GM12872 (cell line): Measurements from ENCODE around the gene GNL3L.

Experiments
- CTCF ChIP-seq: IDR thresholded peaks from 3 replicates; pipeline ENCODE4 v1.5.1; 2011; ENCODE audit warnings: low read depth, mild to moderate bottlenecking, low read length, moderate library complexity; ENCODE audit not compliant: insufficient read depth

Gene GNL3L

GRCh38 chrX:54597728-54598127 lies 67.7 kb downstream of the GNL3L start:
- TF ChIP-seq CTCF, result no peak

GRCh38 chrX:54602563-54602962 lies 72.5 kb downstream of the GNL3L start:
- no peak for TF ChIP-seq CTCF
